Measurements from ENCODE around the gene ATP13A2. TPM values are rescaled to one million over a fixed set of nuclear protein-coding genes. Genes with fewer than 3 reads are reported as not detected.
A peak's percentile ranks its signal among the peaks of the same experiment; 100 is the strongest.

Gene ATP13A2
- polyA plus RNA-seq, 1 donor (not counting 4 experiments of a cell fraction or from before 2014, with no cell fraction given): 19.7 TPM

GRCh38 chr1:16981269-16981849, 30.4 kb downstream of the ATP13A2 start:
- Histone ChIP-seq H3K9me1 (ENCODE audit: control insufficient read depth, extremely low read depth, insufficient read depth, low read length) (no peaks in the 10 kb centered on the region), H3K27ac (ENCODE audit: control insufficient read depth, insufficient read depth, low read length) (peak overlapping the region; percentile 92), H4K20me1 (ENCODE audit: control insufficient read depth, extremely low read depth, insufficient read depth, low read length) (no peaks in the 10 kb centered on the region), H3K4me2 (ENCODE audit: control insufficient read depth, extremely low read depth, insufficient read depth, low read depth, low read length) (peak overlapping the region; percentile 59), H2AFZ (ENCODE audit: control insufficient read depth, low read length) (no peak overlapping the region), H3K79me2 (ENCODE audit: control insufficient read depth, insufficient read depth, low read length) (peaks cover 25% of the 10 kb centered on the region), H3K4me3 (ENCODE audit: control insufficient read depth in 2 of 3, extremely low read depth in 1 of 3, insufficient read depth in 2 of 3, low read depth in 1 of 3, low read length in 3 of 3) (peak overlapping the region; percentile 54 to 77 (median 62)), H3K27me3 (ENCODE audit: control insufficient read depth, extremely low read depth, insufficient read depth, low read length) (no peaks in the 10 kb centered on the region), H3K9ac (ENCODE audit: control insufficient read depth, extremely low read depth, insufficient read depth, low read length) (peak overlapping the region; percentile 75), H3K36me3 (ENCODE audit: control insufficient read depth in 2 of 2, extremely low read depth in 1 of 2, insufficient read depth in 2 of 2, low read length in 2 of 2) (peaks cover 5 to 24% of the 10 kb centered on the region in 2 experiments), H3K9me3 (ENCODE audit: control insufficient read depth, low read depth, low read length) (no peaks in the 10 kb centered on the region), H3K4me1 (ENCODE audit: control insufficient read depth, extremely low read depth, insufficient read depth, low read length) (peaks cover 41% of the 10 kb centered on the region)
- TF ChIP-seq EZH2 (IDR thresholded peaks at IDR 0.05; ENCODE audit: low read length): no peak
- no peak for TF ChIP-seq CTCF (optimal IDR thresholded peaks at IDR 0.05 in 1 of 3, IDR thresholded peaks at IDR 0.05 in 1 of 3, conservative IDR thresholded peaks at IDR 0.05 in 1 of 3; ENCODE audit: extremely low read depth in 1 of 3, insufficient read depth in 2 of 3, low read length in 3 of 3)
- DNase-seq (ENCODE audit: low read depth, low spot score): peak; percentile 66
- peak; percentile 98 for FAIRE-seq
- dilution Hi-C loops (cut with MboI; ENCODE audit: extremely low pct_ligation_motif_present, low sequenced_read_pairs): no loop called here

DNA sequence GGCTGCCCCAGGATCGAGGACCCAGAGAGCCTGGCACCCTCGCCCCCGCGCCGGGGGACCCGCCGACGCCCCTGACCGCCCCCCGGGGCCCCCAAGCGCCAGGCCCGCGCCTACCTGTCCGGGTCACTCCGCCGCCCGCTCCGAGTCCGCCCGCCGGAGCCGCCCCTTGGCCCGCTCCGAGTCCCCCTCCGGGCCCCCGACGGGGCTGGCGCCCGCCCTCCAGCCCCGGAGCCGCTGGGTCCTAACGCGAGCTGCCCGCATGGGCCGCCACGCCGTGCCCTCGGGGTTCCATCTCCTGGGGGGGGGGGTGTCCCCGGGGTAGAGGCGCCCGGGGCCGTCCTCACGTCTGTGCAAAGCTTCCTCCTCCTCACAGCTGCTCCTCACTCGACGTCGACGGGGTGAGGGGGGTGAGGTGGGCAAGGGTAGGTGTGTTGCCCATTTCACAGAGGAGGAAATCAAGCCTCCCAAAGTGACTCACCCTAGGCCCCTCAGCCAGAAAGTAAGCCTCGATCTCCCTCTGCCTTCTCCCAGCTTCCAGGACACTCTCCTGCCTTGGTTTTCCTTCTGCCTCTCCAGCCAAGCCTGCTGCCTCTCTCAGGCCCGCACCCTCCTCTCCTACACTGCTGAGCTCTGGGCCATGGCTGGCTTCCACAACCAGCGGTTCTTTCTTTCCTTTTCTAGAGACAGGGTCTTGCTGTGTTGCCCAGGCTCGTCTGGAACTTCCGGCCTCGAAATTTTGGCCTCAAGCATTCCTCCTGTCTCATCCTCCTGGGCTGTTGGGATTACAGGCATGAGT, 31.1 kb downstream of the ATP13A2 start, which contains the start of gene MFAP2:
Gene MFAP2 (minus strand): TSS at position 148 of the 796 bp plus-strand sequence. CDS start 2,347 bp downstream, outside the sequence.
- peak within 1 kb of the TSS; percentile 54 to 77 (median 62) for H3K4me3 ChIP-seq (ENCODE audit: control insufficient read depth in 2 of 3, extremely low read depth in 1 of 3, insufficient read depth in 2 of 3, low read depth in 1 of 3, low read length in 3 of 3)
- no peaks in the 10 kb centered on the region for H3K9me3 ChIP-seq (ENCODE audit: control insufficient read depth, low read depth, low read length)
- no peaks in the 10 kb centered on the region for H4K20me1 ChIP-seq (ENCODE audit: control insufficient read depth, extremely low read depth, insufficient read depth, low read length)
- H3K4me1 ChIP-seq (ENCODE audit: control insufficient read depth, extremely low read depth, insufficient read depth, low read length): peaks cover 43% of the 10 kb centered on the region
- H3K27ac ChIP-seq (ENCODE audit: control insufficient read depth, insufficient read depth, low read length): peak within 1 kb of the TSS; percentile 92
- H3K9me1 ChIP-seq (ENCODE audit: control insufficient read depth, extremely low read depth, insufficient read depth, low read length): no peaks in the 10 kb centered on the region
- no peak for TF ChIP-seq EZH2 (IDR thresholded peaks at IDR 0.05; ENCODE audit: low read length)
- no peak for TF ChIP-seq CTCF (optimal IDR thresholded peaks at IDR 0.05 in 1 of 3, IDR thresholded peaks at IDR 0.05 in 1 of 3, conservative IDR thresholded peaks at IDR 0.05 in 1 of 3; ENCODE audit: extremely low read depth in 1 of 3, insufficient read depth in 2 of 3, low read length in 3 of 3)
- DNase-seq (ENCODE audit: low read depth, low spot score) (peak; percentile 32), FAIRE-seq (no peak)
- H3K27me3 ChIP-seq (ENCODE audit: control insufficient read depth, extremely low read depth, insufficient read depth, low read length): no peaks in the 10 kb centered on the region
- peak within 1 kb of the TSS; percentile 75 for H3K9ac ChIP-seq (ENCODE audit: control insufficient read depth, extremely low read depth, insufficient read depth, low read length)
- H3K36me3 ChIP-seq (ENCODE audit: control insufficient read depth in 2 of 2, extremely low read depth in 1 of 2, insufficient read depth in 2 of 2, low read length in 2 of 2): peaks cover 6 to 20% of the 10 kb centered on the region in 2 experiments
- peak within 1 kb of the TSS; percentile 1 for H2AFZ ChIP-seq (ENCODE audit: control insufficient read depth, low read length)
- dilution Hi-C loops (cut with MboI; ENCODE audit: extremely low pct_ligation_motif_present, low sequenced_read_pairs): no loop called here
- H3K4me2 ChIP-seq (ENCODE audit: control insufficient read depth, extremely low read depth, insufficient read depth, low read depth, low read length): peak within 1 kb of the TSS; percentile 67
- H3K79me2 ChIP-seq (ENCODE audit: control insufficient read depth, insufficient read depth, low read length): peaks cover 25% of the 10 kb centered on the region

Data from keratinocyte (primary cell).